Lower leg skin (tissue), 4 donors: ENCODE data around the gene IDI2. TPM values are rescaled to one million over a fixed set of nuclear protein-coding genes. Genes with fewer than 3 reads are reported as not detected.
"Not testable (repeated sequence)": the region's sequence is repeated elsewhere in the genome, so short reads cannot be mapped to it uniquely, and the experiment has no call there.

Experiments
- DNase-seq, 2 donors: peaks; one replicate each; pipeline ENCODE4 v3.0.0-alpha.2; 2019; ENCODE audit warnings: low spot score in 2 of 2
- H3K4me3 ChIP-seq: fragments of 200-600 bp; sonication (generic); 2 replicates; pipeline ENCODE4 v1.5.1; 2017; ENCODE audit warnings: mild to moderate bottlenecking, low read depth; ENCODE audit not compliant: poor library complexity, severe bottlenecking
- POLR2A ChIP-seq, 2 donors: fragments of 450-650 bp; IDR thresholded peaks; one replicate each; pipeline ENCODE4 v1.6.1; 2016 to 2017; ENCODE audit warnings: antibody characterized with exemption in 2 of 2, mild to moderate bottlenecking in 1 of 2, moderate library complexity in 1 of 2
- WGBS, 2 donors: methylation state at CpG; one replicate each; pipeline ENCODE4 v1.1.5; 2018; 5-methylcytosine and 5-hydroxymethylcytosine counted together
- intact Hi-C: fragments of 100-400 bp; cut with DNase I; formaldehyde crosslinking; loops from one replicate; pipeline ENCODE4 v1.15.0; 2023; ENCODE audit warnings: low total_unique reads
- total RNA-seq, 4 donors: library from RNA; depleted of rRNA; stranded (reverse); fragments of >200 nt; gene quantifications; one replicate each; pipeline ENCODE4 v1.1.0, GENCODE V29; 2016
- TF ChIP-seq, protein P1 (sequence below), 3 donors: fragments of 450-650 bp; IDR thresholded peaks; one replicate each; pipeline ENCODE4 v1.5.1; 2016; ENCODE audit warnings: antibody characterized with exemption in 3 of 3, mild to moderate bottlenecking in 3 of 3, moderate library complexity in 2 of 3

IDI2 gene
- total RNA-seq, 4 donors from 2014 or later: not detected

DNA sequence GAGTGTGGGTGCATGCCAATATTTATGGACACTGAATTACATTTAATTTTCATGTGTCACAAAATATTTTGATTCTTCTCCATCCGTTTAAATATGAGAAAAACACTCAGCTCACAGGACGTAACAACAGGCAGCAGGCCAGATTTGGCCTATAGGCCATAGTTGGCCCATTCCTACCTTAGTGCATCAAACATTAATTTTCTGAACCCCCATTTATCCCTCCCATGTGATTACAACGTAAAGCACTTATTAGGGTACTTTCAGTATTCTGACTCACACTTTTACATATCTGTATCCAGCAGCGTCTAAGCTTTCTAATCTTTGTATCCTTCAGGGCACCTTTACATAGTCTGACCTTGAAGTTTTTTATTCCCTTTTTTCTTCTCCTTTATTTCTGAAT, 19.3 kb upstream of the IDI2 start:
- no peak for DNase-seq
- TF ChIP-seq POLR2A (IDR thresholded peaks at IDR 0.05): no peak
- TF ChIP-seq, protein P1, sequence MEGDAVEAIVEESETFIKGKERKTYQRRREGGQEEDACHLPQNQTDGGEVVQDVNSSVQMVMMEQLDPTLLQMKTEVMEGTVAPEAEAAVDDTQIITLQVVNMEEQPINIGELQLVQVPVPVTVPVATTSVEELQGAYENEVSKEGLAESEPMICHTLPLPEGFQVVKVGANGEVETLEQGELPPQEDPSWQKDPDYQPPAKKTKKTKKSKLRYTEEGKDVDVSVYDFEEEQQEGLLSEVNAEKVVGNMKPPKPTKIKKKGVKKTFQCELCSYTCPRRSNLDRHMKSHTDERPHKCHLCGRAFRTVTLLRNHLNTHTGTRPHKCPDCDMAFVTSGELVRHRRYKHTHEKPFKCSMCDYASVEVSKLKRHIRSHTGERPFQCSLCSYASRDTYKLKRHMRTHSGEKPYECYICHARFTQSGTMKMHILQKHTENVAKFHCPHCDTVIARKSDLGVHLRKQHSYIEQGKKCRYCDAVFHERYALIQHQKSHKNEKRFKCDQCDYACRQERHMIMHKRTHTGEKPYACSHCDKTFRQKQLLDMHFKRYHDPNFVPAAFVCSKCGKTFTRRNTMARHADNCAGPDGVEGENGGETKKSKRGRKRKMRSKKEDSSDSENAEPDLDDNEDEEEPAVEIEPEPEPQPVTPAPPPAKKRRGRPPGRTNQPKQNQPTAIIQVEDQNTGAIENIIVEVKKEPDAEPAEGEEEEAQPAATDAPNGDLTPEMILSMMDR (IDR thresholded peaks at IDR 0.05): no peak
- intact Hi-C loops: no loop called here
- no peak overlapping the region for H3K4me3 ChIP-seq
- 72 to 79% methylated on average over 4 of the region's 4 CpGs for WGBS, 2 donors

DNA sequence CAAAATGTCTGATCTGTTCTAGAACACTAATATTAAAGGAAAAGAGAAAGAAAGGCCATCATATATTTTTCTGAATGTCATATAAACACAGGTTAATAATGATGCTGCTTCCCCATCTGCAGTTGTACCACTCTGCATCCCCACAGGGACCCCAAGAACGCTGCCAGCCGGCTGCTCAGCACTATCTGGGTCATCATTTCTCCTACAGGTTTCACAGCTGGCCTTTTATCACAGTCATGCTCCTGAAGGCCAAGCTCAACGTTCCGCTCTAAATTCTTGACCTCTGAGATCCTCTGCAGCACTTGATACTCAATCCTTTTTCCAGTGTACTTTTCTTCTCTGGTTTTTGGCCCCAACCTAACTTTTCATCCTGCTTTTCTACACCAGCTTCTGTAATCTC, 18.5 kb upstream of the IDI2 start:
- no peak for DNase-seq
- no peak overlapping the region for H3K4me3 ChIP-seq
- TF ChIP-seq, protein P1 (IDR thresholded peaks at IDR 0.05): no peak
- intact Hi-C loops: no loop called here
- WGBS, 2 donors: 68 to 76% methylated on average over 4 of the region's 4 CpGs

DNA sequence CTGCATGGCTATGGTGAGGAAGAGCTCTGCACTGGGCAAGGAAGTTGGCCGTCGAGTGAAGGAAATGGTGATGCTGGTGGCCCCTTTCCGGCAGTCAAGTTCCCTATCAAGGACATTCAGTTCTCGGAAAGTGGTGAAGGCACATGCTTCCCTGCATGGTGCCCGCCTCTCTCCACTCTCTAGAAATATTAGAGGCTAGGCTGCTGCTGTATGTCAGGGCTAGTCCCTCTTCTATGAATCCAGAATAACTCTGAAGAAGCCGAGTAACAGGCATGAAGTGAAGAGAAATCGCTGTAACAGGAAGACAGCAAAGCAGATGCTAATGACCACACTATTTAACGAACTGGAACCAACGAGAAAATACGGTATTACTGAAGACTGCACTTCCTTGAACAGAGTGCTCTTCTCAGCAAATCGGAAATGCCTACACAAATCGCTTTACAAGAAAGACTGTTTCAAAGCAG, 17.9 kb upstream of the IDI2 start:
- intact Hi-C loops: no loop called here
- TF ChIP-seq, protein P1 (IDR thresholded peaks at IDR 0.05): no peak
- TF ChIP-seq POLR2A (IDR thresholded peaks at IDR 0.05): no peak
- 66 to 72% methylated on average over 12 of the region's 12 CpGs for WGBS, 2 donors
- H3K4me3 ChIP-seq: no peak overlapping the region
- peak in 1 of 2 donors; percentile 40 for DNase-seq

DNA sequence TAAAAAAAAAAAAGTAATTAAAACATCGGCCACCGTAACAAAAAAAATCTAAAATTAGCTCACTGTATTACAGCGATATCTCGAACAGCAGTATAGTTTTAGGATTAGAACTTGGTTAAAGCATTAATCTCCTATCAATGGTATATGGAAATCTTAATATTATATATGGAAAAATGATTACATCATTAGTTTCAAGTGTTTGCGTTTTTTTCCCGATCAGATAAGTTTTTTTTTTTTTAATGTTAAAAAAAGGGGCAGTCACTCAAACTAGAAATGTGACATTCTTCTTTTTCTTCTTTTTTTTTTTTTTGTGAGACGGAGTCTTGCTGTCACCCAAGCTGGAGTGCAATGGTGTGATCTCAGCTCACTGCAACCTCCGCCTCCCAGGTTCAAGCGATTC, 15.9 kb upstream of the IDI2 start:
- TF ChIP-seq POLR2A (IDR thresholded peaks at IDR 0.05): no peak
- TF ChIP-seq, protein P1 (IDR thresholded peaks at IDR 0.05): no peak
- WGBS, 2 donors: 95 to 96% methylated on average over 9 of the region's 9 CpGs
- intact Hi-C loops: no loop called here
- no peak overlapping the region for H3K4me3 ChIP-seq
- no peak for DNase-seq

DNA sequence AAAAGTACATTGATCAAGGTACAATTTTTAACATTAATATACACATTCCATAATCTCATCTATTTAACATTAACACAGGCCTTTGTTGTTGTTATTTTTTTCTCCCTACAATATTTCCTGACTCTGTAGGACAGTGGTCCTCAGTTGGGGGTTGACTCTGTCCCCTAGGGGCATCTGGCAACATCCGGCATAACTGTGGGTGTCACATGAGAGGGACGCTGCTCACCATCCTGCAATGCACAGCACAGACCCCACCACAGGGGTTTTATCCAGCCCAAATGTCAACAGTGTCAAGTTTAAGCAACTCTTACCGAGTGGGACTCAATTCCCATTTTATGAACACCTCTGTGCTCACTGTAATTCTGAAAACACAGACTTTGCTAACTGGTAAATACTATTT, 14.5 kb upstream of the IDI2 start:
- 78 to 81% methylated on average over 3 of the region's 3 CpGs for WGBS, 2 donors
- no peak for DNase-seq
- intact Hi-C loops: no loop called here
- TF ChIP-seq, protein P1 (IDR thresholded peaks at IDR 0.05): no peak
- TF ChIP-seq POLR2A (IDR thresholded peaks at IDR 0.05): no peak
- H3K4me3 ChIP-seq: no peak overlapping the region

DNA sequence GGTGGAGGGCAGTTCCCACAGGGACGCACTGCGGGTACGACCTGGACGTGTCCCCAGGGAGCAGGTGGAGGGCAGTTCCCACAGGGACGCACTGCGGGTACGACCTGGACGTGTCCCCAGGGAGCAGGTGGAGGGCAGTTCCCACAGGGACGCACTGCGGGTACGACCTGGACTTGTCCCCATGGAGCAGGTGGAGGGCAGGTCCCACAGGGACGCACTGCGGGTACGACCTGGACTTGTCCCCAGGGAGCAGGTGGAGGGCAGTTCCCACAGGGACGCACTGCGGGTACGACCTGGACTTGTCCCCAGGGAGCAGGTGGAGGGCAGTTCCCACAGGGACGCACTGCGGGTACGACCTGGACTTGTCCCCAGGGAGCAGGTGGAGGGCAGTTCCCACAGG, 13.1 kb upstream of the IDI2 start:
- DNase-seq, H3K4me3 ChIP-seq, intact Hi-C loops: not testable (repeated sequence)
- 86 to 94% methylated on average over 7 to 12 of the region's 20 CpGs for WGBS, 2 donors
